Transverse colon (tissue), 4 donors: ENCODE measurements around the gene SLC27A1. TPM values are rescaled to one million over a fixed set of nuclear protein-coding genes. Genes with fewer than 3 reads are reported as not detected.

Experiments
- DNase-seq: peaks from one replicate; pipeline ENCODE4 v3.0.0-alpha.2; 2019
- H3K27ac ChIP-seq, 4 donors: fragments of 200-600 bp; sonication (generic); 2 replicates each; pipeline ENCODE4 v1.5.1; 2016 to 2018; ENCODE audit warnings: inconsistent platforms in 4 of 4
- H3K27me3 ChIP-seq: fragments of 200-600 bp; sonication (generic); 2 replicates; pipeline ENCODE4 v1.5.1; 2017; ENCODE audit warnings: inconsistent platforms
- H3K36me3 ChIP-seq, 4 donors: fragments of 200-600 bp; sonication (generic); 2 replicates each; pipeline ENCODE4 v1.5.1; 2017 to 2019; ENCODE audit warnings: inconsistent platforms in 4 of 4
- H3K4me1 ChIP-seq, 4 donors: fragments of 200-600 bp; sonication (generic); 2 replicates each; pipeline ENCODE4 v1.5.1; 2017 to 2020; ENCODE audit warnings: inconsistent platforms in 4 of 4
- H3K4me3 ChIP-seq, 4 donors: fragments of 200-600 bp; sonication (generic); 1 replicate in 1 of 4; 2 replicates in 3 of 4; pipeline versions ENCODE4 v1.5.1 to v1.6.1; 2017 to 2019; ENCODE audit warnings: inconsistent platforms in 4 of 4
- H3K9me3 ChIP-seq, 2 donors: fragments of 200-600 bp; sonication (generic); 2 replicates each; pipeline ENCODE4 v1.5.1; 2017 to 2019; ENCODE audit warnings: inconsistent platforms in 2 of 2
- EP300 ChIP-seq: sonication (generic); formaldehyde crosslinking; IDR thresholded peaks from one replicate; pipeline ENCODE4 v1.6.1; 2017; ENCODE audit warnings: antibody characterized with exemption, low read depth
- POLR2A ChIP-seq: fragments of 450-650 bp; IDR thresholded peaks from one replicate; pipeline ENCODE4 v1.6.1; 2016; ENCODE audit warnings: antibody characterized with exemption, mild to moderate bottlenecking, moderate library complexity
- POLR2AphosphoS5 ChIP-seq, 3 donors: sonication (generic); formaldehyde crosslinking; IDR thresholded peaks; one replicate each; pipeline ENCODE4 v1.6.1; 2016; ENCODE audit warnings: antibody characterized with exemption in 3 of 3
- WGBS, 2 donors: methylation state at CpG; one replicate each; pipeline ENCODE4 v1.1.5; 2018; ENCODE audit warnings: low coverage in 1 of 2; 5-methylcytosine and 5-hydroxymethylcytosine counted together
- in situ Hi-C, 4 donors: fragments of 200-750 bp; cut with MboI; loops; one replicate each; pipeline versions ENCODE4 v1.15.0 to v1.15.1; 2017; ENCODE audit warnings: low sequenced_read_pairs in 3 of 4, low pct_ligation_motif_present in 1 of 4, low pct_unique_long_range_greater_than_20kb in 1 of 4
- intact Hi-C: fragments of 100-400 bp; cut with DNase I; formaldehyde crosslinking; loops from one replicate; pipeline ENCODE4 v1.15.1; 2023; ENCODE audit warnings: low total_unique reads
- total RNA-seq, 4 donors: library from RNA; depleted of rRNA; stranded (reverse); fragments of >200 nt; gene quantifications; one replicate each; pipeline ENCODE4 v1.1.0, GENCODE V29; 2016
- TF ChIP-seq, protein P1 (sequence below), 5 experiments: fragments of 200-600 bp in 3 of 5; fragments of 450-650 bp in 2 of 5; sonication (generic) in 3 of 5; IDR thresholded peaks; 1 replicate in 2 of 5; 2 replicates in 3 of 5; pipeline ENCODE4 v1.5.1; 2016 to 2017; ENCODE audit warnings: antibody characterized with exemption in 5 of 5, inconsistent platforms in 3 of 5, mild to moderate bottlenecking in 2 of 5, moderate library complexity in 1 of 5

Gene SLC27A1
- total RNA-seq, 4 donors from 2014 or later = 4.0 to 11.1 (median 7.0) TPM

DNA sequence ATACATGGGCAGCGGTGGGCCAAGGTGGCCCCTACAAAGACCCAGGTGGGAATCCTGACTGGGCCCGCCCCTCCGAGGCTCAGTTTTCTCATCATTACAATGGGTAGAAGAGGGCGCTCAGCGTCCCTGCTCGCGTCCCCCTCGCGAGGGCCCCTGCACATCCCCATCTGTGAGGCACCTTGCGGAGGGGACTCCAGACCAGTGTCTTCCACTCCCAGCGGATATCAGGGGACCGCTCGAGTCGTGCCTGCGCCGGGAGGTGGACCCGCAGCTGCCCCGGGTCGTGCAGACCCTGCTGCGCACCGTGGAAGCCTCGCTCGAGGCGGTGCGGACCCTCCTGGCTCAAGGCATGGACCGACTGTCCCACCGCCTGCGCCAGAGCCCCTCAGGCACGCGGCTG is 69.8 kb downstream of the SLC27A1 start:
- in situ Hi-C loops = no loop called here
- peak overlapping the region in 1 of 4 donors; percentile 34 for H3K27ac ChIP-seq

DNA sequence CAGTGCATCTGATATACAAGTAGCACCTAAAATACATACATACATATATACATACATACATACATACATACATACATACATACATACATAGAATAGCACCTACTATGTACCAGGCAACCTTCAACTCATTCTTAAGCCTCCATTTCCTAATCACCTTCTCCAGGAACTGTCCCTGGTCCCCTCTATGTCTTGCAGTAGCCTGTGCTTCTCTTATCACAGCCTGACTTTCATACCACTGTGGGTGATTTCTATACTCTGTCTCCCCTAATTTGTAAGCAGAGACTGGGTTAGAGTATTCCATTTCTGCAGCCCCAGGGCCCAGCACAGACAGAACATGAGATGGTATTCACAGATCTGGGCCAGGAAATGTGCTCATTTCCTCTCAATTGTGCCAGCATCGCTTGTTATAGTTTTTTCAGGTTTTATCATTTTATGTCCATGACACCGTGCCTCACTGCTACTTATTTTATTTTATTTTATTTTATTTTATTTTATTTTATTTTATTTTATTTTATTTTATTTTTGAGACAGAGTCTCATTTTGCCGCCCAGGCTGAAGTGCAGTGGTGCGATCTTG is 70.9 kb downstream of the SLC27A1 start:
- in situ Hi-C loops = no loop called here
- no peak for DNase-seq
- Histone ChIP-seq H3K9me3 (no peaks in the 10 kb centered on the region), H3K27me3 (no peaks in the 10 kb centered on the region), H3K4me1 (peaks cover 6 to 12% (median 11%) of the 10 kb centered on the region in 4 donors), H3K27ac (no peak overlapping the region), H3K36me3 (no peaks in the 10 kb centered on the region), H3K4me3 (no peak overlapping the region)
- WGBS, 2 donors = 88 to 100% methylated on average over 1 to 4 of the region's 4 CpGs
- intact Hi-C loops = no loop called here
- no peak for TF ChIP-seq POLR2A
- TF ChIP-seq POLR2AphosphoS5 (IDR thresholded peaks at IDR 0.05) = no peak
- TF ChIP-seq, protein P1, sequence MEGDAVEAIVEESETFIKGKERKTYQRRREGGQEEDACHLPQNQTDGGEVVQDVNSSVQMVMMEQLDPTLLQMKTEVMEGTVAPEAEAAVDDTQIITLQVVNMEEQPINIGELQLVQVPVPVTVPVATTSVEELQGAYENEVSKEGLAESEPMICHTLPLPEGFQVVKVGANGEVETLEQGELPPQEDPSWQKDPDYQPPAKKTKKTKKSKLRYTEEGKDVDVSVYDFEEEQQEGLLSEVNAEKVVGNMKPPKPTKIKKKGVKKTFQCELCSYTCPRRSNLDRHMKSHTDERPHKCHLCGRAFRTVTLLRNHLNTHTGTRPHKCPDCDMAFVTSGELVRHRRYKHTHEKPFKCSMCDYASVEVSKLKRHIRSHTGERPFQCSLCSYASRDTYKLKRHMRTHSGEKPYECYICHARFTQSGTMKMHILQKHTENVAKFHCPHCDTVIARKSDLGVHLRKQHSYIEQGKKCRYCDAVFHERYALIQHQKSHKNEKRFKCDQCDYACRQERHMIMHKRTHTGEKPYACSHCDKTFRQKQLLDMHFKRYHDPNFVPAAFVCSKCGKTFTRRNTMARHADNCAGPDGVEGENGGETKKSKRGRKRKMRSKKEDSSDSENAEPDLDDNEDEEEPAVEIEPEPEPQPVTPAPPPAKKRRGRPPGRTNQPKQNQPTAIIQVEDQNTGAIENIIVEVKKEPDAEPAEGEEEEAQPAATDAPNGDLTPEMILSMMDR (IDR thresholded peaks at IDR 0.05) = no peak
- TF ChIP-seq EP300 = no peak

More for the DNA sequence above, 69.8 kb downstream of the SLC27A1 start:
- DNase-seq = no peak
- intact Hi-C loops = no loop called here
- H3K36me3 ChIP-seq = no peaks in the 10 kb centered on the region
- WGBS, 2 donors = 84 to 87% methylated on average over 9 to 30 of the region's 30 CpGs
- H3K4me3 ChIP-seq = no peak overlapping the region
- H3K4me1 ChIP-seq = peaks cover 6 to 12% (median 11%) of the 10 kb centered on the region in 4 donors
- H3K9me3 ChIP-seq = no peaks in the 10 kb centered on the region
- TF ChIP-seq, protein P1 (IDR thresholded peaks at IDR 0.05) = no peak
- TF ChIP-seq EP300 (no peak), POLR2A (no peak), POLR2AphosphoS5 (IDR thresholded peaks at IDR 0.05) (no peak)
- H3K27me3 ChIP-seq = no peaks in the 10 kb centered on the region

DNA sequence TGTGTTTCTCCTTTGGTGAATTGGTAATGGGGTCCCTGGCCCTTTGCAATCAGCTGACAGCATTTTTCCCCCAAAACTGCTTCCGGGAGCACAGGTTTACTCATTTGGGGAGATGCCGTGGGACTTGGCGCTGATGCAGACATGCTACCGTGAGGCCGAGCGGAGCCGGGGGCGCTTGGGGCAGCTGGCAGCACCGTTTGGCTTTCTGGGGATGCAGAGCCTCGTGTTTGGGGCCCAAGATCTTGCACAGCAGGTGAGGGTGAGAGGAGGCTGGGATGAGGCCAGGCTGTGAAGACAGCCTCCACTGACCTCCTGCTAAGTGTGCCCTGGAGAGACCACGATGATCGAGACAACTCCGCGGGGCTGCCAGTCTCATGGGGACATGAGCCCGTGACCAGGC is 71.7 kb downstream of the SLC27A1 start:
- no peaks in the 10 kb centered on the region for H3K9me3 ChIP-seq
- DNase-seq = no peak
- H3K4me3 ChIP-seq = no peak overlapping the region
- TF ChIP-seq POLR2A (no peak), EP300 (no peak), POLR2AphosphoS5 (IDR thresholded peaks at IDR 0.05) (no peak)
- TF ChIP-seq, protein P1 (IDR thresholded peaks at IDR 0.05) = no peak
- peaks cover 6 to 12% (median 11%) of the 10 kb centered on the region in 4 donors for H3K4me1 ChIP-seq
- 79% methylated on average over 15 of the region's 15 CpGs; no CpG with 5 or more reads in 1 of the 2 donors for WGBS, 2 donors
- in situ Hi-C loops (no loop called here), intact Hi-C loops (no loop called here)
- no peak overlapping the region for H3K27ac ChIP-seq
- no peaks in the 10 kb centered on the region for H3K27me3 ChIP-seq
- no peaks in the 10 kb centered on the region for H3K36me3 ChIP-seq

DNA sequence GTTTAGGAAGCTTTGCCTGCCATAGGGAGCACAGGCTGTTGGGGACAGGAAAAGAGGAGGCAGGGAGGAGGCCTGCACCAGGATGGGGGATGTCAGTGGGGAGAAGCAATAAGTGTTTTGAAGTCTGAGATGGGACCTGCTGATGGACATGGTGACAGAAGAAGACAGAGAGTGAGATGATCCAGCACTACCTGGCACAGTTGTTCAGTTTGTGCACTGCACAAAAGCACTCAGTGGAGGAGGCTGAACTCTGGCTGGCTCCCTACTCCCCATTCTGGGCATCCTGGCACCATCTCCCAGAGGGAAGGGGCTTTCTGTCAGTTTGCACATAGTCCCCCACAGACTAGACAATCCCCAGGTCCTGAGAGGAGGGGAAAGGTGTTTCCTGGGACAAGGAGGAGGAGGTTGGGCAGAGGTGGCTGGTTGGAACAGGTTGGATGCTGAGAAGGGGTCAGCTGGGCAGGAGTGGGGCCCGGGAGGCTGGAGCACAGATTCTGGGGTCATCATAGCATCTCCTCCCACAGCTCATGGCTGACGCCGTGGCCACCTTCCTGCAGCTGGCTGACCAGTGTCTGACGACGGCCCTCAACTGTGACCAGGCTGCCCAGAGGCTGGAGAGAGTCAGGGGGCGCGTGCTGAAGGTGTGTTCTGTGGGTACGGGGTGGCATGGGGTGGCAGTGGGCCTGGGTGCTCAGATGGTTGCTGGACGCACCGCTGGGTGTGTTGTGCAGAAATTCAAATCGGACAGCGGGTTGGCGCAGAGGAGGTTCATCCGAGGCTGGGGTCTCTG is 72.7 kb downstream of the SLC27A1 start:
- TF ChIP-seq POLR2A (no peak), POLR2AphosphoS5 (IDR thresholded peaks at IDR 0.05) (no peak), EP300 (no peak)
- TF ChIP-seq, protein P1 (IDR thresholded peaks at IDR 0.05) = no peak
- 77% methylated on average over 14 of the region's 14 CpGs; no CpG with 5 or more reads in 1 of the 2 donors for WGBS, 2 donors
- no peak overlapping the region for H3K27ac ChIP-seq
- H3K4me1 ChIP-seq = peaks cover 6 to 12% (median 11%) of the 10 kb centered on the region in 4 donors
- H3K36me3 ChIP-seq = no peaks in the 10 kb centered on the region
- no peaks in the 10 kb centered on the region for H3K27me3 ChIP-seq
- intact Hi-C loops (no loop called here), in situ Hi-C loops (no loop called here)
- no peaks in the 10 kb centered on the region for H3K9me3 ChIP-seq
- no peak overlapping the region for H3K4me3 ChIP-seq
- DNase-seq = no peak
